GM23338 (cell line): ENCODE data around the gene MPRIP. TPM values are rescaled to one million over a fixed set of nuclear protein-coding genes. Genes with fewer than 3 reads are reported as not detected.

Experiments used
- ATAC-seq: fragments of 200-7000 bp; cut with Tn5 transposase; 3 replicates; pipeline ENCODE4 v1.9.1; 2020
- DNase-seq: peaks from one replicate; pipeline ENCODE4 v3.0.0-alpha.2; 2015; ENCODE audit warnings: low spot score
- H2AFZ ChIP-seq: fragments of 200-600 bp; sonication (generic); 2 replicates; pipeline ENCODE4 v1.8.0; 2016; ENCODE audit warnings: antibody characterized with exemption, mild to moderate bottlenecking, moderate library complexity
- H3F3A ChIP-seq: fragments of 200-600 bp; sonication (generic); replicated peaks from 2 replicates; pipeline ENCODE4 v1.8.0; 2017; ENCODE audit warnings: antibody characterized with exemption, mixed run types, low read depth
- H3K27ac ChIP-seq: fragments of 200-600 bp; sonication (generic); 2 replicates; pipeline ENCODE4 v1.6.1; 2016; ENCODE audit warnings: low read depth
- H3K27me3 ChIP-seq: fragments of 200-600 bp; sonication (generic); 2 replicates; pipeline ENCODE4 v1.8.0; 2016; ENCODE audit warnings: mild to moderate bottlenecking, mixed run types, moderate library complexity; ENCODE audit not compliant: insufficient read depth
- H3K36me3 ChIP-seq: fragments of 200-600 bp; sonication (generic); 2 replicates; pipeline ENCODE4 v1.8.0; 2016; ENCODE audit warnings: mild to moderate bottlenecking; ENCODE audit not compliant: insufficient read depth
- H3K4me1 ChIP-seq: fragments of 200-600 bp; sonication (generic); 2 replicates; pipeline ENCODE4 v1.8.0; 2016; ENCODE audit warnings: mild to moderate bottlenecking, moderate library complexity; ENCODE audit not compliant: insufficient read depth
- H3K4me2 ChIP-seq: fragments of 200-600 bp; sonication (generic); 2 replicates; pipeline ENCODE4 v1.7.1; 2017; ENCODE audit warnings: mixed run types
- H3K4me3 ChIP-seq: fragments of 200-600 bp; sonication (generic); 2 replicates; pipeline ENCODE4 v1.6.1; 2016; ENCODE audit warnings: mixed run types
- H3K79me2 ChIP-seq: fragments of 200-600 bp; sonication (generic); replicated peaks from 2 replicates; pipeline ENCODE4 v1.8.0; 2017; ENCODE audit warnings: mild to moderate bottlenecking; ENCODE audit not compliant: insufficient read depth
- H3K9me2 ChIP-seq: fragments of 200-600 bp; sonication (generic); 2 replicates; pipeline ENCODE4 v1.8.0; 2017; ENCODE audit not compliant: insufficient read depth
- H4K20me1 ChIP-seq: fragments of 200-600 bp; sonication (generic); replicated peaks from 2 replicates; pipeline ENCODE4 v1.8.0; 2017; ENCODE audit warnings: mild to moderate bottlenecking; ENCODE audit not compliant: insufficient read depth
- H3K27ac Mint-ChIP-seq: 2 replicates; pipeline ENCODE4 v1.8.0; 2020; ENCODE audit warnings: inconsistent platforms, mild to moderate bottlenecking, moderate library complexity, mixed read lengths
- H3K27me3 Mint-ChIP-seq: 3 replicates; pipeline ENCODE4 v1.8.0; 2022; ENCODE audit warnings: low read depth, mild to moderate bottlenecking, moderate library complexity, mixed read lengths, inconsistent platforms; ENCODE audit not compliant: insufficient read depth, poor library complexity
- H3K36me3 Mint-ChIP-seq: 3 replicates; pipeline ENCODE4 v1.8.0; 2021; ENCODE audit warnings: low read depth, mild to moderate bottlenecking, inconsistent platforms, moderate library complexity, mixed read lengths
- H3K4me1 Mint-ChIP-seq: 3 replicates; pipeline ENCODE4 v1.8.0; 2020; ENCODE audit warnings: mild to moderate bottlenecking, inconsistent platforms, mixed read lengths
- H3K4me3 Mint-ChIP-seq: 3 replicates; pipeline ENCODE4 v1.8.0; 2021; ENCODE audit warnings: moderate library complexity, mild to moderate bottlenecking, inconsistent platforms, mixed read lengths
- H3K9me3 Mint-ChIP-seq: 3 replicates; pipeline ENCODE4 v1.8.0; 2020; ENCODE audit warnings: moderate library complexity, mild to moderate bottlenecking, inconsistent platforms, mixed read lengths
- CREB1 ChIP-seq: fragments of 250-450 bp; sonication (Bioruptor Pico); IDR thresholded peaks from 2 replicates; pipeline ENCODE4 v1.5.0; 2020; ENCODE audit warnings: low read depth, mild to moderate bottlenecking, moderate library complexity
- EZH2 ChIP-seq: fragments of 200-600 bp; sonication (generic); IDR thresholded peaks from one replicate; pipeline ENCODE4 v1.8.0; 2017; ENCODE audit warnings: antibody characterized with exemption, mild to moderate bottlenecking, low read depth; ENCODE audit not compliant: unreplicated experiment
- EZH2phosphoT487 ChIP-seq: fragments of 200-600 bp; sonication (generic); IDR thresholded peaks from one replicate; pipeline ENCODE4 v1.8.1; 2018; ENCODE audit warnings: antibody characterized with exemption; ENCODE audit not compliant: unreplicated experiment
- JUNB ChIP-seq: IDR thresholded peaks from one replicate; pipeline ENCODE4 v1.6.1; 2016; ENCODE audit warnings: antibody characterized with exemption; ENCODE audit not compliant: unreplicated experiment
- POLR2AphosphoS5 ChIP-seq: IDR thresholded peaks from 2 replicates; pipeline ENCODE4 v1.6.1; 2016; ENCODE audit warnings: antibody characterized with exemption, low read depth
- STAT1 ChIP-seq: IDR thresholded peaks from one replicate; pipeline ENCODE4 v1.6.1; 2016; ENCODE audit warnings: antibody characterized with exemption; ENCODE audit not compliant: unreplicated experiment
- ZNF114 ChIP-seq: fragments of 250-450 bp; sonication (Bioruptor Pico); IDR thresholded peaks from 2 replicates; pipeline ENCODE4 v1.5.0; 2020; ENCODE audit warnings: mild to moderate bottlenecking, moderate library complexity
- ZNF331 ChIP-seq: fragments of 250-450 bp; sonication (Bioruptor Pico); IDR thresholded peaks from 2 replicates; pipeline ENCODE4 v1.5.0; 2020; ENCODE audit warnings: low read depth, mild to moderate bottlenecking, moderate library complexity
- ZNF462 ChIP-seq: fragments of 250-450 bp; sonication (Bioruptor Pico); IDR thresholded peaks from 2 replicates; pipeline ENCODE4 v1.5.0; 2020; ENCODE audit warnings: mild to moderate bottlenecking, moderate library complexity
- polyA plus RNA-seq: library from polyadenylated mRNA; unstranded; fragments of >200 nt; fragmentation: Nextera tagmentation; extraction: Ambion mirVana; gene quantifications from 2 replicates; pipeline ENCODE4 v1.2.1, GENCODE V29; 2016
- total RNA-seq: library from RNA; depleted of rRNA; stranded (reverse); fragments of >200 nt; shearing (Covaris generic); gene quantifications from 2 replicates; pipeline ENCODE4 v1.2.3, GENCODE V29; 2014
- TF ChIP-seq, protein P1 (sequence below), 2 experiments: fragments of 200-600 bp in 1 of 2; sonication (generic) in 1 of 2; conservative IDR thresholded peaks; 2 replicates each; pipeline versions ENCODE4 v1.5.1 to v1.6.1; 2016 to 2017; ENCODE audit warnings: antibody characterized with exemption in 2 of 2, low read depth in 2 of 2, mild to moderate bottlenecking in 2 of 2, moderate library complexity in 1 of 2

Gene MPRIP
- total and polyA plus RNA-seq, 2 experiments from 2014 or later: 39.3 to 113 TPM

GRCh38 chr17:17168401-17168800 lies 126.1 kb downstream of the MPRIP start:
- peak; percentile 29; the same call in 2 of the 3 replicates for ATAC-seq
- H3K79me2 ChIP-seq: no peaks in the 10 kb centered on the region
- Mint-ChIP-seq H3K27me3 (peaks cover 17% of the 10 kb centered on the region), H3K4me1 (peaks cover 11% of the 10 kb centered on the region), H3K9me3 (no peaks in the 10 kb centered on the region), H3K27ac (no peak overlapping the region), H3K4me3 (no peak overlapping the region), H3K36me3 (peaks cover 37% of the 10 kb centered on the region)
- H3K27ac ChIP-seq: no peak overlapping the region
- no peaks in the 10 kb centered on the region for H3K4me1 ChIP-seq
- H2AFZ ChIP-seq: no peak overlapping the region
- H3K4me2 ChIP-seq: no peak overlapping the region
- no peak for DNase-seq
- H3K9me2 ChIP-seq: no peaks in the 10 kb centered on the region
- no peak overlapping the region for H3K4me3 ChIP-seq
- no peaks in the 10 kb centered on the region for H3K36me3 ChIP-seq
- TF ChIP-seq CREB1 (CRISPR knock-in tag): no peak
- TF ChIP-seq STAT1: no peak
- TF ChIP-seq ZNF462 (CRISPR knock-in tag): no peak
- no peak for TF ChIP-seq ZNF114 (CRISPR knock-in tag)
- TF ChIP-seq EZH2: no peak
- TF ChIP-seq ZNF331 (CRISPR knock-in tag): no peak
- no peak for TF ChIP-seq EZH2phosphoT487
- TF ChIP-seq, protein P1, sequence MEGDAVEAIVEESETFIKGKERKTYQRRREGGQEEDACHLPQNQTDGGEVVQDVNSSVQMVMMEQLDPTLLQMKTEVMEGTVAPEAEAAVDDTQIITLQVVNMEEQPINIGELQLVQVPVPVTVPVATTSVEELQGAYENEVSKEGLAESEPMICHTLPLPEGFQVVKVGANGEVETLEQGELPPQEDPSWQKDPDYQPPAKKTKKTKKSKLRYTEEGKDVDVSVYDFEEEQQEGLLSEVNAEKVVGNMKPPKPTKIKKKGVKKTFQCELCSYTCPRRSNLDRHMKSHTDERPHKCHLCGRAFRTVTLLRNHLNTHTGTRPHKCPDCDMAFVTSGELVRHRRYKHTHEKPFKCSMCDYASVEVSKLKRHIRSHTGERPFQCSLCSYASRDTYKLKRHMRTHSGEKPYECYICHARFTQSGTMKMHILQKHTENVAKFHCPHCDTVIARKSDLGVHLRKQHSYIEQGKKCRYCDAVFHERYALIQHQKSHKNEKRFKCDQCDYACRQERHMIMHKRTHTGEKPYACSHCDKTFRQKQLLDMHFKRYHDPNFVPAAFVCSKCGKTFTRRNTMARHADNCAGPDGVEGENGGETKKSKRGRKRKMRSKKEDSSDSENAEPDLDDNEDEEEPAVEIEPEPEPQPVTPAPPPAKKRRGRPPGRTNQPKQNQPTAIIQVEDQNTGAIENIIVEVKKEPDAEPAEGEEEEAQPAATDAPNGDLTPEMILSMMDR (conservative IDR thresholded peaks at IDR 0.05; ENCODE audit: low read depth in 2 of 2): no peak
- no peak for TF ChIP-seq POLR2AphosphoS5
- TF ChIP-seq JUNB: no peak
- no peaks in the 10 kb centered on the region for H3F3A ChIP-seq
- no peaks in the 10 kb centered on the region for H3K27me3 ChIP-seq
- no peaks in the 10 kb centered on the region; the same call in 1 of the 2 replicates for H4K20me1 ChIP-seq
